GM12892 (cell line): Measurements from ENCODE around the gene THBS2.

Experiments
- POLR2A ChIP-seq: IDR thresholded peaks from 2 replicates; pipeline ENCODE4 v1.6.1; 2011; ENCODE audit warnings: low read depth, low read length, control low read depth
- TAF1 ChIP-seq: IDR thresholded peaks from 2 replicates; pipeline ENCODE4 v1.6.1; 2011; ENCODE audit warnings: low read depth, mild to moderate bottlenecking, control low read depth, low read length, borderline replicate concordance

DNA sequence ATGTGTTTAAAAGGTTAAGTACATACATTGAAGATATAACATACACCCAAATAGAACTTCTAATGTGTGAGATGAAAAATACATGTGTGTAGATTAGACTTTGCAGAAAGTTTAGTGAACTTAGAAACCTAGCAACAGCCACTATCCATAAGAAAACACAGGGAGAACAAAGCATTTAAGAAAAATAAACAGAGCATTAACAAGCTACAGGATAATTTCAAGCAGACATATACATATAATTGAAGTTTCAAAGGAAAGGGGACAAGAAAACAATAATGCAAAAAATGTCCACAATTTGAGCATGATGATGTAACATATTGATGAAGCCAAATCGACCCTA lies 18.2 kb upstream of the THBS2 start:
- TF ChIP-seq POLR2A, result no peak
- no peak for TF ChIP-seq TAF1
